Sigmoid colon (tissue), 4 donors: ENCODE results near the gene NEIL1.

Source experiments
- EP300 ChIP-seq, 4 donors: sonication (generic); formaldehyde crosslinking; IDR thresholded peaks; one replicate each; pipeline ENCODE4 v1.6.1; 2017; ENCODE audit warnings: antibody characterized with exemption in 4 of 4
- TF ChIP-seq, protein P1 (sequence below), 4 experiments: fragments of 450-650 bp in 3 of 4; fragments of 200-600 bp in 1 of 4; IDR thresholded peaks; one replicate each; pipeline ENCODE4 v1.5.1; 2016 to 2019; ENCODE audit warnings: antibody characterized with exemption in 4 of 4, mild to moderate bottlenecking in 3 of 4, moderate library complexity in 2 of 4

DNA sequence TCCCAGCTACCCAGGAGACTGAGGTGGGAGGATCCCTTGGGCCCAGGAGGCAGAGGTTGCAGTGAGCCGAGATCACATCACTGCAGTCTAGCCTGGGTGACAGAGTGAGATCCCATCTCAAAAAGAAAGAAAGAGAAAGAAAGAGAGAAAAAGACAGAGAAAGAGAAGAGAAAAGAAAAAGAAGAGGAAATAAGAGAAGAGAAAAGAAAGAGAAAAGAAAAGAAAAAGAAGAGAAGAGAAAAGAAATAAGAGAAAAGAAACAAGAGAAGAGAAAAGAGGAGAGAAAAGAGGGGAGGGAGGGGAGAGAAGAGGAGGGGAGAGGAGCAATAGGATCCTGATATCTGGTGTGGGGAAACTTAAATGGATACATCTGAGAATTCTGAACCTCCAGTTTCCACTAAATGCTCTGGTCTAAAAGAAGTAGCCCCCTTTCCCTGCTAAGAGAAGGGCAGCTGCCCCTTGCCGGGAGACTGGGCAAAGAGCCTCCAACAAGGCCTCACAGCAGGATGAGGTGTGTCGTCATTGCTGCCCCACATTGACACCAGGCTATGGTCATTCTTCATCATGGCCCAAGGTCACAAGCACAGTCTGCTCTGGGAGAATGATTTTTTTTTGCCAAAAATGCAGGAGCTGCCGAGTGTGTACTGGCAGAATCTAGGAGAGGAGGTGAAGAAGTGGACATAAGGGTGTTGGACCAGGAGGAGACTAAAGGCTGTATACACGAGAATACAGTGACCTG, 32.1 kb upstream of the NEIL1 start:
- TF ChIP-seq, protein P1, sequence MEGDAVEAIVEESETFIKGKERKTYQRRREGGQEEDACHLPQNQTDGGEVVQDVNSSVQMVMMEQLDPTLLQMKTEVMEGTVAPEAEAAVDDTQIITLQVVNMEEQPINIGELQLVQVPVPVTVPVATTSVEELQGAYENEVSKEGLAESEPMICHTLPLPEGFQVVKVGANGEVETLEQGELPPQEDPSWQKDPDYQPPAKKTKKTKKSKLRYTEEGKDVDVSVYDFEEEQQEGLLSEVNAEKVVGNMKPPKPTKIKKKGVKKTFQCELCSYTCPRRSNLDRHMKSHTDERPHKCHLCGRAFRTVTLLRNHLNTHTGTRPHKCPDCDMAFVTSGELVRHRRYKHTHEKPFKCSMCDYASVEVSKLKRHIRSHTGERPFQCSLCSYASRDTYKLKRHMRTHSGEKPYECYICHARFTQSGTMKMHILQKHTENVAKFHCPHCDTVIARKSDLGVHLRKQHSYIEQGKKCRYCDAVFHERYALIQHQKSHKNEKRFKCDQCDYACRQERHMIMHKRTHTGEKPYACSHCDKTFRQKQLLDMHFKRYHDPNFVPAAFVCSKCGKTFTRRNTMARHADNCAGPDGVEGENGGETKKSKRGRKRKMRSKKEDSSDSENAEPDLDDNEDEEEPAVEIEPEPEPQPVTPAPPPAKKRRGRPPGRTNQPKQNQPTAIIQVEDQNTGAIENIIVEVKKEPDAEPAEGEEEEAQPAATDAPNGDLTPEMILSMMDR (IDR thresholded peaks at IDR 0.05): no peak
- TF ChIP-seq EP300 (IDR thresholded peaks at IDR 0.05): no peak
